Measurements from ENCODE around the gene SEMA6B.

GRCh38 chr19:4539693-4540581, 19.5 kb downstream of the SEMA6B start, which contains the start of gene LRG1:
- no peak for TF ChIP-seq FOXP2 (optimal IDR thresholded peaks at IDR 0.05; ENCODE audit: borderline replicate concordance, extremely low read depth, extremely low read length, insufficient read depth)
- TF ChIP-seq SIN3A (IDR thresholded peaks at IDR 0.05; ENCODE audit: borderline replicate concordance, insufficient read depth, low read length): no peak
- TF ChIP-seq POLR2AphosphoS5 (IDR thresholded peaks at IDR 0.05; ENCODE audit: low read depth, low read length): no peak
- no peak for TF ChIP-seq REST (IDR thresholded peaks at IDR 0.05; ENCODE audit: insufficient read depth in 1 of 2, low read depth in 2 of 2, low read length in 2 of 2)
- TF ChIP-seq TAF1 (IDR thresholded peaks at IDR 0.05; ENCODE audit: borderline replicate concordance, insufficient read depth, low read length): no peak
